ENCODE data around the gene OR9A2.

Gene OR9A2, protein sequence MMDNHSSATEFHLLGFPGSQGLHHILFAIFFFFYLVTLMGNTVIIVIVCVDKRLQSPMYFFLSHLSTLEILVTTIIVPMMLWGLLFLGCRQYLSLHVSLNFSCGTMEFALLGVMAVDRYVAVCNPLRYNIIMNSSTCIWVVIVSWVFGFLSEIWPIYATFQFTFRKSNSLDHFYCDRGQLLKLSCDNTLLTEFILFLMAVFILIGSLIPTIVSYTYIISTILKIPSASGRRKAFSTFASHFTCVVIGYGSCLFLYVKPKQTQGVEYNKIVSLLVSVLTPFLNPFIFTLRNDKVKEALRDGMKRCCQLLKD

GRCh38 chr7:143027032-143027431 is at the start of gene OR9A2:
Gene OR9A2 (minus strand): TSS chr7:143027132. CDS start chr7:143027132, 0 bp downstream.
- DNase-seq (ENCODE audit: low read depth), result no peak

GRCh38 chr7:143074141-143074540 is 47.2 kb upstream of the OR9A2 start:
- no peak for DNase-seq (ENCODE audit: low read depth)
- H3K4me3 ChIP-seq (ENCODE audit: low read depth, low read length), result no peak overlapping the region
- TF ChIP-seq CTCF (IDR thresholded peaks at IDR 0.05; ENCODE audit: low read depth, low read length, missing control alignments), result no peak

More at GRCh38 chr7:143027032-143027431, at the start of gene OR9A2:
- TF ChIP-seq CTCF (IDR thresholded peaks at IDR 0.05; ENCODE audit: low read depth, low read length, missing control alignments), result no peak
- no peak within 1 kb of the TSS for H3K4me3 ChIP-seq (ENCODE audit: low read depth, low read length)

DNA sequence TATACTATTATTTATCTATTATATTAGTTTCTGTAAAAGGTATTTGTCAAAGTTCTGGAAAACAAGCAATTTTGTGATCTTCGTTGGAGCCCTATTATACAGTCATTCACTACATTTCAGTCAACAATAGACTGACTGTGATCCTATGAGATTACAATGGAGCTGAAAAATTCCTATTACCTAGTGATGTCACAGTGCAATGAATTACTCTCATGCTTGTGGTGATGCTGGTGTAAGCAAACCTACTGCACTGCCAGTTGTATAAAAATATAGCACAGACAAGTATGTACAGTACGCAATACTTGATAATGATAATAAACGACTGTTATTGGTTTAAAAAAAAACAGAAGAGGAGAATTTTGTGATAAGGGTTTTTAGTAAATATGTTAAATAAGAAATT is 46.6 kb upstream of the OR9A2 start:
- no peak for TF ChIP-seq CTCF (IDR thresholded peaks at IDR 0.05; ENCODE audit: low read depth, low read length, missing control alignments)
- no peak for DNase-seq (ENCODE audit: low read depth)
- H3K4me3 ChIP-seq (ENCODE audit: low read depth, low read length), result no peak overlapping the region

GRCh38 chr7:143069912-143070500 is 43.1 kb upstream of the OR9A2 start:
- TF ChIP-seq CTCF (IDR thresholded peaks at IDR 0.05; ENCODE audit: low read depth, low read length, missing control alignments), result no peak
- DNase-seq (ENCODE audit: low read depth), result no peak
- H3K4me3 ChIP-seq (ENCODE audit: low read depth, low read length), result no peak overlapping the region

GRCh38 chr7:143068446-143068845 is 41.5 kb upstream of the OR9A2 start:
- H3K4me3 ChIP-seq (ENCODE audit: low read depth, low read length), result no peak overlapping the region
- no peak for DNase-seq (ENCODE audit: low read depth)
- no peak for TF ChIP-seq CTCF (IDR thresholded peaks at IDR 0.05; ENCODE audit: low read depth, low read length, missing control alignments)

GRCh38 chr7:143063741-143064140 is 36.8 kb upstream of the OR9A2 start:
- DNase-seq (ENCODE audit: low read depth), result no peak
- no peak for TF ChIP-seq CTCF (IDR thresholded peaks at IDR 0.05; ENCODE audit: low read depth, low read length, missing control alignments)
- H3K4me3 ChIP-seq (ENCODE audit: low read depth, low read length), result no peak overlapping the region

- no peak for DNase-seq (ENCODE audit: low read depth)
- H3K4me3 ChIP-seq (ENCODE audit: low read depth, low read length), result no peak overlapping the region
- TF ChIP-seq CTCF (IDR thresholded peaks at IDR 0.05; ENCODE audit: low read depth, low read length, missing control alignments), result no peak
Measured at GRCh38 chr7:143055754-143056153, 28.8 kb upstream of the OR9A2 start.
